ENCODE results near the gene TDRD5.
"Not testable (repeated sequence)": the region's sequence is repeated elsewhere in the genome, so short reads cannot be mapped to it uniquely, and the experiment has no call there.

TDRD5 gene

DNA sequence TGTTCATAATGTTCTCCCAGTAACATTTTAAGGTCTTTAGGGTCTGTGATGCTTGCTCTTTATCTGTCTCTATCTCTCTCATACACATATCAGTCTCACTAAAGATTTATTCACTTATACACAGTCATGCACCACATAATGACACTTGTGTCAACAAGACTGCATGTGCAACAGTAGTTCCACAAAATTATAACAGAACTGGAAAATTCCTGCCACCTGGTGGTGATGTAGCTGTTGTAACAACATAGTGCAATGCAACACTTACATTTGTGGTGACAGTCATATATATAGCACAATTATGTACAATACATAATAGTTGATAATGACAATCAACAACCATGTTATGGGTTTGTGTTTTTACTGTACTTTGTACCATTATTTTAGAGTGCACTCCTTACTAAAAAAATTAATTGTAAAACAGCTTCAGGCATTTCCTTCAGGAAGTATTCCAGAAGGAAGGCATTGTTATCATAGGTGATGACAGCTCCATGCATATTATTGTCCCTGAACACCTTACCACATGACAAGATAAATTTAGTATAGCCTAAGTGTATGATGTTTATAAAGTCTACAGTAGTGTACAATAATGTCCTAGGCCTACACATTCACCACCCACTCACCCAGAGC is 8.1 kb downstream of the TDRD5 start:
- DNase-seq = peak; percentile 56

DNA sequence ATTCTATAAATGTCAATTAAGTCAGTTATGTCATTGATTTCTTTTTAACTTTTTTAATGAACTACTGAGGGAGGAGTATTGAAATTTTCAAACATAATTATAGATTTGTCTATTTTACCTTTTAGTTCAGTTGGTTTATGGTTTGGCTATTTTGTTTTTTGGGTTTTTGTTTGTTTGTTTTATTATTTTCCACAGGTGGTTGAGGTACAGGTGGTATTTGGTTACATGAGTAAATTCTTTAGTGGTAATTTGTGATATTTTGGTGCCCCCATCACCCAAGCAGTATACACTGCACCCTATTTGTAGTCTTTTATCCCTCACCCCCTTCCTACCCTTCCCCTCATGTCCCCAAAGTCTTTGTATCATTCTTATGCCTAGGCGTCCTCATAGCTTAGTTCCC is 9.5 kb downstream of the TDRD5 start:
- DNase-seq = no peak

DNA sequence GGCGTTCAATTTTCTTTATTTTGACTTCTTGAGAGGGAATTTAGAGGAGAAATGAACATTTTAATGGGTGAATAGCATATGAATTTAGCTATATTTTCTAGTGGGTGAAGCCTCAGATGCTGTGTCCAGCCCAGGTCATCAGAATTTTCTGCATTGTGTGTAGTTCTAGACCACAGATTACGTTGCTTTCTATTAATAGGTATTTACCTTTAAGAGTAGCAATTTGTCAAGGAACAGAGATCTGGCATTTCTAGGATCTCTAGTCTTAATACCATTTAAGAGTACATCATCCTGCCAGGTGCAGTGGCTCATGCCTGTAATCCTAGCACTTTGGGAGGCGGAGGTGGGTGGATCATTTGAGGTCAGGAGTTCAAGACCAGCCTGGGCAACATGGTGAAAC is 20.7 kb downstream of the TDRD5 start:
- no peak for DNase-seq

DNA sequence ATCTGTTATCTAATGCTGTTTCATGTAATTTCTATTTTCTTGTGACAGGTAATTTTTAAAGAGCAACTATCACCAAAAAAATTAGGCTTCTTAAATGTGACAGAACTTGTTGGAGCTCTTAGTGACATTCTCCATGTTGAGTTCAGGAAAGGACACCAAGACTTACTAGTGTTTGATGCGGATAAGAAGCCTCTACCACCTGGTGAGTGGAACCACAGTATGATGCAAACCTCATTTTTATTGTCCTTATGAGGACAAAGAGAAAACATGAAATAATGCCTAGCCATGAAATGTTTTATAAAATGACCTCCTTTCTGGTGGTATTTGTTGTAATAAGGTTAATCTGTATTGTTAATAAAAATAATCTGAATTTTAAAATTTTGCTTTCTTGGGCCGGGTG is 39.1 kb downstream of the TDRD5 start:
- DNase-seq = no peak

DNA sequence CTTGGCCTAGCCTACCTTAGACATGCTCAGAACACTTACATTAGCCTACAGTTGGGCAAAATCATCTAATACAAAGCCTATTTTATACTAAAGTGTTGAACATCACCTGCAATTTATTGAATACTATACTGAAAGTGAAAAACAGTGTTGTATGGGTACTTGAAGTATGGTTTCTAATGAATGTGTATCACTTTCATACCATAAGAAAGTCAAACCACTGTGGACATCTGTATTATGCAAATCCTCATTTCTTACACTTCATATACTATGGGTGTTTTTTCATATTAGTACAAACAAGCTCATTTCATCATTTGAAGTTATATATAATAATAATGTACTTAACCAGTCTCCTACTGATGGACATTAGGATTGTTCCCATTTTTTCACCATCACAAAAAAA is 41.2 kb downstream of the TDRD5 start:
- DNase-seq = no peak

DNA sequence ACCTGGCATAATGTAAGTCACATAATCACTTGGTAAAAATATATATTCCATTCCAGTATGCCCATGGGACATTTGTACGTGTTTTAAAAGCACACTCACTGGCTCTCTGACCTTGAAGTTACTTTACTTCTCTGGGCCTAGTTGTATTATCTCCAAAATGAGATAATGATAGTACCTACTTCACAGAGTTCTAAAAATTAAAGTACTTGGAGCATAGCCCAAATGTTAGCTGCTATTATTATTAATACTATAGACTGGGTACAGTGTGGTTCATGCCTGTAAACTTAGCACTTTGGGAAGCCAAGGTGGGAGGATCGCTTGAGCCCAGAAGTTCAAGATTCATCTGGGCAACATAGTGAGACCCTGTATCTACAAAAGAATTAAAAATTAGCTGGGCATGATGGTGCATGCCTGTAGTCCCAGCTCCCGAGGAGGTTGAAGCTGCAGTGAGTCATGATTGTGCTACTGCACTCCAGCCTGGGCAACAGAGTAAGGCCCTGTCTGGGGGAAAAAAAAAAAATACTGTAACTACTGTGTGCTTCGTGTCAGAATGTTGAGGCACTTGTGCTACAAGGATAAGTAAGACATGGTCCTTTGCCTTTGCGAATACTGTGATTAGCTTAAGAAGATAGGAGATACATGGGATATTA is 45.7 kb downstream of the TDRD5 start:
- no peak for DNase-seq

DNA sequence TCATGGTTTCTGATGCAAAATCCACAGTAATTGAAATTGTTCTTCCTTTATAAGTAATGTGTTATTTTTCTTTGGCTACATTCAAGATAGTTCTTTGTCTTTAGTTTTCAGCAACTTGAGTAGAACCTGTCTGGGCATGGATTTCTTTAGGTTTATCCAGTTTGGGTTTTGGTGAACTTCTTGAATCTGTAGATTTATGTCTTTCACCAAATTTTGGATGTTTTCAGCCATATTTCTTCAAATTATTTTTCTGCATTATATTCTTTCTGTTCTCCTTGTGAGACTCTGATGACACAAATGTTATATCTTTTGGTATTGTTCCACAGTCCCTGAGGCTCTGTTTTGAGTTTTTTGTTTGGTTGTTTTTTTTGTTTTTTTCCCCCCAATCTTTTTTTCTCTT is 69.4 kb downstream of the TDRD5 start:
- DNase-seq = no peak

DNA sequence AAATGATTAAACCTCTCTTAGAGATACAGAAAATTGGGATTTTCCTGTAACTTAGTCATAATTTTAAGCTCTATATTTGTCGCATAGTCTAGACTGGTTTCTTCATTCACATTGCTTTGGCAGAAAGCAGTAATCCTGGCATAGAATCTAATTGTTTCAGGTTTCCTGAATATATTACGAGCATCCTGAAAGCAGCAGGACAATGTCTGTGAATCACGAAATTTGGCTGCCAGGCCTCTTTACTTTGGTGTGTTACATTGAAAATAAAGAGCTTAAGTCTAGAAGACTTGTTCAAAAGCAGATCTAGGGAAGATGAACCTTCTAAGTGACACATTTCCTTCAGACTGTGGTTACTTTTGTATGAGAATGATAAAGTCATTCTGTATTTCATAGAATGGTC is 72.2 kb downstream of the TDRD5 start:
- DNase-seq = no peak

DNA sequence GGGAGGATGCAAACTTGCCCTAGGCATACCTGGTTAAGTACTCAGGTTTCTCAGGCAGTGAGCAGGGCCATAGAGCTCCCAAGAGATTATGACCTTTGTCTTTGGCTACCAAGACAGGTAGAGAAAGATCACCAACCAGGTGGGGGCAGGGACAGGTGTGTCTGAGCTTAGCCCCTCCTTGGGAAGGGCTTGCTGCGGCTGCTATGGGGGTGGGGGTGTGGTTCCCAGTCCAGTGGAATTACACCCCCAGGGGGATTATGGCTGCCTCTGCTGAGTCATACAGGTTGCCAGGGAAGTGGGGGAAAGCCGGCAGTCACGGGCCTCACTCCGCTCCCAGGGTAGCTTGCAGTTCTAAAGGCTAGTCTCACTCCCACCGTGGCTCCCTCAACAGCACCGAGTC is 86.2 kb downstream of the TDRD5 start:
- DNase-seq = no peak

DNA sequence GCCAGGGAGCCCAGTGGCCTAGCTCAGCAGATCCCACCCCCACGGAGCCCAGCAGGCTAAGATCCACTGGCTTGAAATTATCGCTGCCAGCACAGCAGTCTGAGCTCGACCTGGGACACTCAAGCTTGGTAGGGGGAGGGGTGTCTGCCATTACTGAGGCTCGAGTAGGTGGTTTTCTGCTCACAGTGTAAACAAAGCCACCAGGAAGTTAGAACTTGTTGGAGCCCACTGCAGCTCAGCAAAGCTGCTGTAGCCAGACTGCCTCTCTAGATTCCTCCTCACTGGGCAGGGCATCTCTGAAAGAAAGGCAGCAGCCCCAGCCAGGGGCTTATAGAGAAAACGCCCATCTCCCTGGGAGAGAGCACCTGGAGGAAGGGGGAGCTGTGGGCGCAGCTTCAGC is 102.9 kb downstream of the TDRD5 start:
- DNase-seq = not testable (repeated sequence)

DNA sequence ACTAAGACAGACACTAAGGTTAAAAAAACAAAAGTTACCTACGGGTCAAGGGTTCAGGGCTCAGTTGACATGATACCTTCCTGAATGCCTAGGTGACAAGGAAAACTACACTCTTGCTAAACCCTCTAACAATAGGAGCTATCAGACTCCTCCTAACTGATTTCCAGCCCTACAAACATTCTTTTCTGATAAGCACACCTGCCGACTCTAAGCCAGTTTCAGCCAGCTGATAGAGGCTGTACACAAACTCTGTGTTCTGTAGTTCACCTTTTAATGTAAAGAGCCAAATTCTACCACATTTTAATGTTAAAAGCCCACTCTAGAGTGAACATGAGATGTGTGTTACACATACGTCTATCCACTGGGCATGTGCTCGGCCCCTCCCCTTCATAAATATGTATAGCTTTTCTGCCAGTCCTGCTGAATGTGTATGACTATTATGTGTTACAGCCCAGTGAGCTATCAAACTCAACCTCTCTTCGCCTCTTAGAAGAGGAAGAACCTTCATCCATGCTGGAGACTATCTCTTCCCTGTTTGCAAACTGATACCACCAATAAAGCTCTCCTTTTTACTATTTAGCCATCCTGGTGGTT is 111.4 kb downstream of the TDRD5 start:
- no peak for DNase-seq

DNA sequence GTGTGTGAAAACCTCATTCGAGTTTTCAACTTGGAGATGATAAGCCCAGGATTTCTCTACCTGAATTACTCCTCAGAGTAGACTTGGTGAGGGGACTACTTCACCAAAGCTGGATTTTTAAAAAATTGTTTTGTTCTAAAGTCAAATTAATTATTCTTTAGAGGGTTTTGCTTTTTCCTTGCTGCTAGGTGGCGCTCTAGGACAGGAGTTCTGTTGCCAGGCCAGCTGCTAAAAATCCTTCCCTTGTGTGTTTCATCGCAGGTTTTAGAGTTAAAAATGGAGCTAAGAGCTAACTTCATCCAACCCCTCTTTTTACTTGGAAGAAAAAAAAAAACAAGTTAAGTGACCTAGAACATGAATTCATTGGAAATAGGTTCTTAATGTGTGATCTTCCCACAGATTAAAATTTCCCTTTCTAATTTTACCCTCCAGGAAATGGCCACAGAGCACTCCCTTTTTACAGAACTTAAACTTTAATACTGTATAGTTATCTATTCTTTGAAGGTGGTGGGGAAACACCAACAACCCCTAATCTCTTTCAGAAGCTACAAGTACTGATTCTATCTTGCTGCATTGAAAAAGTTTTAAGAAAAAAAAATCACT is 114.8 kb downstream of the TDRD5 start:
- peak; percentile 82 for DNase-seq

DNA sequence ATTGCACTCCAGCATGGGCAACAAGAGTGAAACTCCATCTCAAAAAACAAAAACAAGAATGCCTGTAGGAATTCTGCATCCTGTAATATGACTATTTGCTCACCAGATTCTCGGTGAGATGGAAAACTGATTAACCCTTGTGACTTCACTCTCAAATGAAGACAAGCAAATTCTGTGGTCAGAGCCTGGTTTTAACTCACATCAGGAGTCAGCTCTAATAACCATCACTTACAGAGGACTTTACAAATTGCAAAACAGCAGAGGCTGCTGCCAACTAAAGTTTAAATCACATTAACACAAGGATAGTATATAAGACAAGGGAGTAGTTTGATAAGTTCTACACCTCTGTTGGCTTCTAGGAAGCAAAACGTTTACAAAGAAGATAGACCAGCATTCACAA is 115.8 kb downstream of the TDRD5 start:
- DNase-seq = no peak

DNA sequence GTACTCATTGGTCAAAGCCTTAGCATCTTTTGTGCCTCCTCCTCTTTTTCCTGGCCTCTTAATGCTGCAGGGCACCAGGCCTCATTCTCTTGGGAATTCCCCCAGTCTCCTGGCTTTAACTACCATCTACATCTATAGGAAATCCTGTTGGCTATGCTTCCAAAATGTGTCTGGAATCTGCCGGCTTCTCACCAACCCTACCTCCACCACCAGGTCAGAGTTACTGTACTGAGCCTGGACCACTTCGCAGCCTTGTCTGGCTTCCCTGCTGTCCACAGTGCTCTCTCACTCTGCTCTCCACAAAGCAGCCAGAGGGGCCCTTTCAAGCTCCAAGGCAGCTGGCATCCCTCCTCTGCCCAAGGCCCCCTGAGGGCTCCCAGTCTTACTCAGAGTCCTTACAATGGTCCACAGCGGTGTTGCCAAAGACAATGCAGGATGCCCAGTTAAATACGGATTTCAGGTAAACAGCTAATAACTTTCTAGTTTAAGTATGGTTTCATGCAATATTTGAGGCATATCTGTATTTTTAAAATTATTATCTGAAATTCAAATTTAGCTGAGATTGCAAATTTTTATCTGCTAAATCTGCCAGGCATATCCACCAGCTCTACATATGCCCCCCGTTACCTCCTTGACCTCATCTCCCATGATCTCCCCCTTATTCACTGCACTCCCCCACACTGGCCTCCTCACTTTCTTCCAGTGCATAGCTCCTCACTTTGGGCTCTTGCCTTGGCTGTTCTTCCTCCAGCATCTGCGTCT is 117.0 kb downstream of the TDRD5 start:
- no peak for DNase-seq

DNA sequence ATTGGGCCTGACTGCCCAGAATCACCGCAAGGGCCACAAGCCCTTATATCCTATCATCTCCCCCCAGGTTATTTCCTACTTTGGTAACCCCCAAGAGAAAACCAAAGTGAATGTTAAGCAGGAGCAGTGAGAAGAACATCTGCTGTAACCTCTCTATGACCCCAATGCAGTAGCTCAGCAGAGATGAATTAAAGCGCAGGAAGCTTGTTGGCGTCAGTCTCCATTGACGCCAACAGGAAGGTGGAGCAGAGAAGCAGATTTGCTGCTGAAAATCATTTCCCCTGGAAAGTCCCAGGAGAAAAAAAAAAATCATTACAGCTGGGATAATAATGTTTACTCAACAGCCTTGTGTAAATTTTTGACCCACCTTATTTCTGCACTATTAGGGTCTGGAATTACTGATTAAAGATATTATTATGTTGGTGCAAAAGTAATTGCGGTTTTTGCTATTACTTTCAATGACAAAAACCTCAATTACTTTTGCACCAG is 118.3 kb downstream of the TDRD5 start:
- DNase-seq = peak; percentile 9

DNA sequence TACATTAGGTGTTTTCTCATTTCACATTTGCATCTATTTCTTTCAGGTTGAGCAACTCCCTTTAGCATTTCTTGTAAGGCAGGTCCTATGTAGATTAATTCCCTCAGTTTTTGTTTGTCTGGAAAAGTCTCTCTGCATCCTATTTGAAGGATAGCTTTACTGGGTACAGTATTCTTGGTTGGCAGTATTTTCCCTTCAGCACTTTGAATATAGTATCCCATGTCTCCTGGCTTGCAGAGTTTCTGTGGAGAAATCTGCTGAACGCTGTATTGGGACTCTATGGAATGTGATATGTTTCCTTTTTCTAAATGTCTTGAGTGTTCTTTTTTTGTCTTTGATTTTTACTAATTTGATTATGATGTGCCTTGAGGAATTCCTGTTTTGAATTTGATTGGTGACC is 122.5 kb downstream of the TDRD5 start:
- no peak for DNase-seq

DNA sequence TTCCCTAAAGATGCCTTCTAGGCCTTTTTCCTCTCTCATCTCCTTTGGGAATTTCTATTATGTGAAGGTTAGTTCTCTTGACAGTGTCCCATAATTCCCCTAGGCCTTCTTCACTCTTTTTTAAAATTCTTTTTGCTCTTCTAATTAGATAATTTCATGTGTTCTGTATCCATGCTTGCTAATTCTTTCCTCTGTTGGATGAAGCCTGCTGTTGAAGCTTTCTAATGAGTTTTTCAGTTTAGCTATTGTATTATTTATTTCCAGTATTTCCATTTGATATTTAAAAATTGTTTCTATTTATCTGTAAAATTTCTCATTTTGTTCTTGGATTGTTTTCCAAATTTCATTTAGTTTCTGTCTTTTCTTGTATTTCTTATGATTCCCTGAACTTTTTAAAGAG is 123.0 kb downstream of the TDRD5 start:
- no peak for DNase-seq

DNA sequence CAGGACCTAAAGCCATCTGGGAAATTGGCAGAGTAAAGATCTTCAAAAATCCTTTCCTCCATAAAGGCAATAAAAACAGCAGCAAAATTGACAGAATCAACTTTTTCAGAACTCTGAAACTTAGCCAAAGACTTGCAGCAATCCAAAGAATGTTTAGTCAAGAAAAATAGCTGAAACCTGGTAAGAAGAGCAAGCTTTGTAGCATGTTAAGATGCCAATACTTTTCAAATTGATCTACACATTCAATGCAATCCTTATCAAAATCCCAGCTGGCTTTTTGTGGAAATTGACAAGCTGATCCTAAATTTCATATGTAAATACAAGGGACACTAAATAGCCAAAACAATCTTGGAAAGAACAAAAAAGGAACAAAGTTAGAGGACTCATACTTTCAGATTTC is 127.6 kb downstream of the TDRD5 start:
- no peak for DNase-seq

DNA sequence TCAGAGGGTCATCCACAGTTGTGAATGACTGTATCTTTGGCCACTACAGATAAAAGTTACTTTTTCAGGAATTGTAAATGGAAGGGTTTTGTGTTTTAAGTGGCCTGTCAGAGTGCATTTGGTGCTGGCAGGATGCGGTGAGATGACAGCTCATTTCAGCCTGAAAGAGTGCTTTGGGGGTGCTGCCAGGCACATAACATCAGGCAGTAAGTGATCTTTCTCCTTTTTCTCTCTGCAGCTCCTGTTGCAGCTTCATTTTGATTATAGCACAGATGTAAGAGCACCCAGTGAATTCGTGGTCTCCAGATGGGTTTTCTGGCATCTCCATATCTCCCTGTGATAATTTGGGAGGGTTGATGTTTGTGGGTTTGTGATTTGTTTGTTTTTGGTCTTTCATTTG is 136.6 kb downstream of the TDRD5 start:
- no peak for DNase-seq

DNA sequence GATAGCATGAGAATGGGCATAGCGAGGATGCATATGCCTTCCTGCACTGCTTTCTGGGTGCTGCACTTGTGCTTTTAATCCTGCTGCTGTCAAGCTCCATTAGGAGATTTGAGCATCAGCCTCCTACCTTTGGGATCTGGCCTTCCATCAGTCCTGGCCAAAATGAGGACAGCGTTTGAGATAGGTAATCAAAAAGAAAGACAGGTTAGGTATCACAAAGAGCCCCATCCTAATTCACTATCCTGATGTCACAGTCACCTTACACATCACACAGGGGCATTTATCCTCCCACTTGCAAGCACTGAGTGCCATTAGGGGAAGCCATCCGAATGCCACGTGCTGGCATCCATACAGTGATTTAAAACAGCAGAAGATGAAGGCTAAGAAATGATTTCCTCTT is 138.2 kb downstream of the TDRD5 start:
- no peak for DNase-seq

DNA sequence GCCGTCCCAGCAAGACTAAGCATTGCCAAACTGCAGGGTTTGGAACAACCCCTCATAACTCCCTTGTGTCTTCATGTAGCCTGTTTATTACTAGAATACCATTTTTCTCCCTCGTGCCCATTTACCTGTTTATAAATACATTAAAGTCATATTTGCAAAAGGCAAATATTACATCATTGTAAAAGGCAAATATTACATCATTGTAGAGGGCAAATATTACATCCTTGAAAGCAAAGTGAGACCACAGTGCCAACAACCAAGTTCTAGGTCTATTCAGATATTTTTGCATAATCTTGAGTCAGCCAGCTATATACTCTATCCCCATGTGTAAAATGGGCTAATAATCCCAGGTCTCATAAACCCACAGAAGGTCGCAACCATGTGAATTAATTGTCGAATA is 140.0 kb downstream of the TDRD5 start:
- no peak for DNase-seq
